Measurements from ENCODE around the gene FGD1. TPM values are rescaled to one million over a fixed set of nuclear protein-coding genes. Genes with fewer than 3 reads are reported as not detected.
"Not testable (repeated sequence)": the region's sequence is repeated elsewhere in the genome, so short reads cannot be mapped to it uniquely, and the experiment has no call there.

FGD1 gene
- polyA plus RNA-seq, 6 donors from 2014 or later: 0.50 to 0.95 (median 0.79) TPM

DNA sequence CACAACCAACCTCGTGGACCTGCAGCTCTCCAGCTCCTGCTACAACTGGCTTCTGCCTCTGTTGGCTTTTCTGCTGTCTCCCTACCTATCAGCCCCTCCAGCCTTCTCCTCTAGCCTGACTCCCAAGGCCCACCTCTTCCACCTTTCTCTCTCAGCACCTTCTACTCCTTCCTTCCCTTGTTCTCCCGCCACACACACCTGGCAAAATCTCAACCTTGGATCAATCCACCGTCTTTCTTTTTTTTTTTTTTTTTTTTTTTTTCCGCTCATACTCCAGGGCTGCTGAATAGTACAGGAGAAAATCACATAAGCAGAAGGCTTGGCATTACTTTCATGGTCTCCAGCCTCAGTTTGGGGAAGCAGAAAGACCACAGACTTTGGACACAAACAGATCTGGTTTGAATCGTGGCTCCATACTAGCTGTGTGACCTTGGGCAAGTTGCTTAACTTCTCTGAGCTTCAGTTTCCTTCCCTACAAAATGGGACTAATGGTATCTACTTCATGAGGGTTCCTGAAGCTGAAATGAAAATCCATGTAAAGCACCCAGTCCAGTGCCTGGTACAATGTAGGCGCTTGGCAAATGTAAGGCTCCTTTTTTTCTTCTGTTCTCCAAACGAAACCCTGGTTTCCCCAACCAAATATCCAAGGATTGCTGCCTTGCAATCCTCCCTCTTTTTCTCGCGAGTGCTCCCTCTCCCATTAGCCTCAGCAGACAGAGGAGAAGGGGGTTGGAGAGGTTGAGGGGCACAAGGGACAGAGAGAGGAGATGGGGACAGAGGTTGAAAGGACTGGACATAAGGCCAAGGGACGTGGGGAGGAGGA lies 1.7 kb downstream of the FGD1 start:
- Mint-ChIP-seq H3K4me3 (peak overlapping the region; percentile 38 to 83 (median 70)), H3K27me3 (peaks cover 34 to 63% (median 40%) of the 10 kb centered on the region in 3 donors), H3K27ac (peak overlapping the region in 1 of 6 donors; percentile 70), H3K36me3 (peaks cover 0 to 13% of the 10 kb centered on the region in 2 donors), H3K4me1 (peaks cover 3 to 10% (median 6%) of the 10 kb centered on the region in 3 donors), H3K9me3 (peaks cover 0 to 10% (median 6%) of the 10 kb centered on the region in 7 donors)
- ATAC-seq (ENCODE audit: low read depth in 2 of 2) (no peak), DNase-seq (no peak)

DNA sequence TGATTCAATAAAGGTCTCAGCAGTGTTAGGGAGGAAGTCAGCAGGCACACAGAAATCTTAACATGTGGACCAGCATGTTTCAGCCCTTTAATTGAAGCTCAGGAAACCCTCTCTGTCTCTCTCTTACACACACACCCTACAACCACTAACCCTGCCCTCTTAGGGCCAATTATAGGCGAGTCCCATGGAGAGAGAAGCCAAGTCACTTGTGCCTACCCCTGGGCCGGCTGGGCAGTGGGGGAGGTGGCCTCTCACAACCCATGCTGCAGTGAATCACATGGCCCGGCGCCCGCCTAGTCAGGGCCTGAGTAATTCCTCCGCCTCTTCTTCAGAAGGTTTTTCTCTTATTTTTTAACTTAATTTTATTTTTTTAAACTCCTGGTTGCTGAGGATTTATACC lies 3.7 kb downstream of the FGD1 start:
- Mint-ChIP-seq H3K9me3 (peaks cover 0 to 11% (median 8%) of the 10 kb centered on the region in 7 donors), H3K4me1 (peaks cover 3 to 10% (median 6%) of the 10 kb centered on the region in 3 donors), H3K27me3 (peaks cover 22 to 43% (median 30%) of the 10 kb centered on the region in 3 donors), H3K36me3 (peaks cover 0 to 13% of the 10 kb centered on the region in 2 donors), H3K27ac (no peak overlapping the region), H3K4me3 (no peak overlapping the region)
- DNase-seq: no peak
- ATAC-seq (ENCODE audit: low read depth in 2 of 2): no peak

DNA sequence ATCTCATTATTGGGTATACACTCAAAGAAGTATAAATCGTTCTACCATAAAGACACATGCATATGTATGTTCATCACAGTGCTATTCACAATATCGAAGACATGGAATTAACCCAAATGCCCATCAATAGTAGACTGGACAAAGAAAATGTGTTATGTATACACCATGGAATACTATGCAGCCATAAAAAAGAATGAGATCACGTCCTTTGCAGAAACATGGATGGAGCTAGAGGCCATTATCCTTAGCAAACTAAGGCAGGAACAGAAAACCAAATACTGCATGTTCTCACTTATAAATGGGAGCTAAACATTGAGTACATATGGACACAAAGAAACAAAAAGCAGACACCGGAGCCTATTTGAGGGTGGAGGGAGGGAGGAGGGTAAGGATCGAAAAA lies 6.2 kb downstream of the FGD1 start:
- H3K9me3 Mint-ChIP-seq; ATAC-seq (ENCODE audit: low read depth in 2 of 2); DNase-seq; H3K4me3 Mint-ChIP-seq; H3K27ac Mint-ChIP-seq; H3K36me3 Mint-ChIP-seq; H3K4me1 Mint-ChIP-seq: not testable (repeated sequence)
- H3K27me3 Mint-ChIP-seq: peaks cover 16 to 33% (median 17%) of the 10 kb centered on the region in 3 donors

DNA sequence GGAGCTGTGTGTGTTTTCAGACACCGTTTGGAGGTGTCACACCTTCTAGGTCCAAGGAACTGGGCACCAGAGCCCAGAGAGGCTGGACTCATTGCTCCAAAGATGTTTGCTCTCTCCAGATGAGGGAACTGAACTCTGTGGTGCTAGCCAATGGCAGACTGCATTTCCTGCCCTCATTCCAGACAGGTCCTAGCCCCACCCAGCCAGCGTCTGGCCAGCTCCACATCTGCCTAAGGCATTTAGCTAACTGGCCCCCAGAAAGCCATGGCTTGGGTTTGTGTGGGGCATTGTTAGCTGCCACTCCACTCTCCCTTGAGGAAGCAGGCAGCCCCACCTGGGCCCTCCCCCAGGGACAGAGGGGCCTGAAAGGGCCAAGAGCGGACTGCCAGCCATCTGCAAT lies 11.4 kb downstream of the FGD1 start:
- no peak for DNase-seq
- Mint-ChIP-seq H3K27ac (no peak overlapping the region), H3K4me3 (no peak overlapping the region), H3K9me3 (peaks cover 0 to 6% (median under 1%) of the 10 kb centered on the region in 7 donors), H3K4me1 (peaks cover 0 to 4% (median 4%) of the 10 kb centered on the region in 3 donors), H3K27me3 (peaks cover 0 to 37% (median 0%) of the 10 kb centered on the region in 3 donors), H3K36me3 (no peaks in the 10 kb centered on the region)
- ATAC-seq (ENCODE audit: low read depth in 2 of 2): no peak

DNA sequence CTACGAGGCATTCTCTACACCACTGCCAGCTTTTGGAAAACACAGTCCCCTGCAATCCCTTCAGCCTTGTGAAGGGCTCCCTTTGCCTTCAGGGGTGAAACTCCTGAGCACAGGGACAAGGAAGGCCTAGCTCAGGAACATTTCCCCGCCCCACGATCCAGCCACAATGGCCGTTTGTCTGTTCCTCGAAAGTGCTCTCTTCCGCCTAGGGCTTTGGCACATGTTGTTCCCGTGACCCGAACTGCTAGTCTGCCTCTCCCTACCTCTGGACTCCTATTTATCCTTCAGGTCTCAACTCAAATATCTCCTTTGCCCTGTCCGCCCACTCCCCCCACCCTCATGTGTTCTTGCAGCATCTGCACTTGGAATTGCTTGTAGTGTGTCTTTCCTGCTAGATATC lies 12.1 kb downstream of the FGD1 start:
- Mint-ChIP-seq H3K4me3 (no peak overlapping the region), H3K36me3 (no peaks in the 10 kb centered on the region), H3K9me3 (peaks cover 0 to 4% (median 0%) of the 10 kb centered on the region in 7 donors), H3K27ac (peak overlapping the region in 1 of 6 donors; percentile 67), H3K4me1 (peaks cover 0 to 10% (median 4%) of the 10 kb centered on the region in 3 donors), H3K27me3 (peaks cover 0 to 37% (median 0%) of the 10 kb centered on the region in 3 donors)
- ATAC-seq (ENCODE audit: low read depth in 2 of 2): no peak
- DNase-seq: no peak

DNA sequence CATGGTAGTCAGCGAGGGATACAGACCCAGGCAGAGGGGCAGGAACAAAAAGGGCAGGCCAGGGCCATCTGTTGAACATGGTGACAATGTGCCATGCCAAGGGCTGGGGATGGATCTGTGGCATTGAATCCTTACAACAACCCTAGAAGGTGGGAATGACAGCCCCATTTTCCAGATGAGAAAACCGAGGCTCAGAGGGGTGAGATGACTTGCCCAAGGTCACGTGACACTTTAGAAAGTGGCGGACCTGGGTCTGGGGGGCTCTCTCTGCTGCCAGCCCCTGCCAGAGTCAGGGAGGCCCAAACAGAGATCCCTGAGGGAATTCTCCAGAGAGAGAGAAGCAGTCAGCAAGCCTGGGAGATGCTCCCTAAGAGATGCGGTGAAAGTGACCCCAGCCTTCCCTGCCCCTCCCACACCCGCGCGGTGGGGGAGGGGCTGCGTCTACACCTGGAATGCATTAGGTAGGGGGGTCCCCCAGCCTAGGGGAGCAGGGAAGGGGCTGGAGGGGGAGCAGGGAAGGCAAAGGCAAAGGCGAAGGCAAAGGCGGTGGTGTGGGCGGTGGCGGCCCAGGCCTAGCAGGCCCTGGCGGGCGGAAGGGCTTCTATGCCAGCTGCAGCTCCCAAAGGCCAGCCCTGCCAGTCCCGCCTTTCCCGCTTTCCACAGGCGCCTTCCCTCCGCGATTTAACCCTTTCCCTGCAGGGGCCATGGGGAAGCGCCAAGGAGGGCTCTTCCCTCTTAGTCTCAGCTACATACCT lies 13.0 kb downstream of the FGD1 start:
- Mint-ChIP-seq H3K27ac (no peak overlapping the region), H3K4me1 (peaks cover 0 to 10% (median 4%) of the 10 kb centered on the region in 3 donors), H3K27me3 (peaks cover 0 to 37% (median 0%) of the 10 kb centered on the region in 3 donors), H3K4me3 (no peak overlapping the region), H3K9me3 (no peaks in the 10 kb centered on the region), H3K36me3 (no peaks in the 10 kb centered on the region)
- DNase-seq (no peak), ATAC-seq (ENCODE audit: low read depth in 2 of 2) (no peak)

DNA sequence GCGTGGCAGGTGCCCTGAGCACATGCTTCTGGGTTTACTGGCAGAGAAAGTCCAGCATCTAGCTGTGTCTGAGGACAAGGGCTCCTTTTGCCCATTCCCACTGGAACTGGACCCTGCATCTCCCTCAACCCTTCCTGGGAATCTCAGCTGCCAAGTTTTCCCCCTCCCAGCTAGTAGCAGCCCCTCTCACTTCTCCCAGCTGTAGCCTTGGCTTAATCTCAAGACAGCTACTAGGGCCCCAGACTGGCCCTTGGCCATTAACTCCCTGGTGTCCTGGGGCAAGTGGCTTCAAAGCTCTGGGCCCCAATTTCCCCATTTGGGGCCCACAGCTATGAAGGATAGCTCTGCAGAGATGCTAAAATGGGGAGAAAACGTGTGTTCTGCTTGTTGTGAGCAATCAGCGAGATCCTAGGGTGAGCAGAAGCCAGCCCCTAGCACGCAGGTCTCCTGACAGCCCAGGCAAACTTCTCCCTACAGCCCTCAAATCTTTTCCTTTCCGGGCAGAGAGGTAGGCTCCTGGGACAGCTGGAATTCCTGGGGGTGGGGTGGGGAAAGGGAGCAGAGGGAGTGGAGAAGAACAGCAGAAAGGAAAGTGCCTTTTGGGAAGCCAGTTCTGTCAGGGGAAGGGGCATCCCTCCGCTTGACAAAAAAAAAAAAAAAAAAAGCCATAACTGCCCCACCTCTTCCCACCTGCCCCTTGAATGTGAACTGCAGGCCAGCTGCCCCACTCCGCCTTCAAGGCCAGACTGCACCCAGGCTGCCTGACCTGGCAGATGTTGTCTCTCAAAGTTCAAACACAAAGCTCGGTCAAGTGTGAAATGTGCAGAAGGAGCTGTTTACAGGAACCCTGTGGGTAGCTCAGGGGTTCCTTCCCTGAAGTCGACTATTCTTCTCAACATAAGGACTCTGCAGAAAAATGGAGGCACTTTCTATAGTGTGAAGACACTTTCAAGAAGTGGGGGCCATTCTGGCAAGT lies 16.6 kb downstream of the FGD1 start:
- peaks cover 0 to 27% (median 0%) of the 10 kb centered on the region in 3 donors for H3K27me3 Mint-ChIP-seq
- DNase-seq: no peak
- peak overlapping the region in 2 of 8 donors; percentile 6 to 29 for H3K4me3 Mint-ChIP-seq
- H3K27ac Mint-ChIP-seq: peak overlapping the region in 3 of 6 donors; percentile 39 to 60 (median 47)
- peak; percentile 27 to 30 for ATAC-seq (ENCODE audit: low read depth in 2 of 2)
- H3K9me3 Mint-ChIP-seq: peaks cover 0 to 4% (median 0%) of the 10 kb centered on the region in 7 donors
- H3K36me3 Mint-ChIP-seq: no peaks in the 10 kb centered on the region
- peaks cover 0 to 10% (median 4%) of the 10 kb centered on the region in 3 donors for H3K4me1 Mint-ChIP-seq

DNA sequence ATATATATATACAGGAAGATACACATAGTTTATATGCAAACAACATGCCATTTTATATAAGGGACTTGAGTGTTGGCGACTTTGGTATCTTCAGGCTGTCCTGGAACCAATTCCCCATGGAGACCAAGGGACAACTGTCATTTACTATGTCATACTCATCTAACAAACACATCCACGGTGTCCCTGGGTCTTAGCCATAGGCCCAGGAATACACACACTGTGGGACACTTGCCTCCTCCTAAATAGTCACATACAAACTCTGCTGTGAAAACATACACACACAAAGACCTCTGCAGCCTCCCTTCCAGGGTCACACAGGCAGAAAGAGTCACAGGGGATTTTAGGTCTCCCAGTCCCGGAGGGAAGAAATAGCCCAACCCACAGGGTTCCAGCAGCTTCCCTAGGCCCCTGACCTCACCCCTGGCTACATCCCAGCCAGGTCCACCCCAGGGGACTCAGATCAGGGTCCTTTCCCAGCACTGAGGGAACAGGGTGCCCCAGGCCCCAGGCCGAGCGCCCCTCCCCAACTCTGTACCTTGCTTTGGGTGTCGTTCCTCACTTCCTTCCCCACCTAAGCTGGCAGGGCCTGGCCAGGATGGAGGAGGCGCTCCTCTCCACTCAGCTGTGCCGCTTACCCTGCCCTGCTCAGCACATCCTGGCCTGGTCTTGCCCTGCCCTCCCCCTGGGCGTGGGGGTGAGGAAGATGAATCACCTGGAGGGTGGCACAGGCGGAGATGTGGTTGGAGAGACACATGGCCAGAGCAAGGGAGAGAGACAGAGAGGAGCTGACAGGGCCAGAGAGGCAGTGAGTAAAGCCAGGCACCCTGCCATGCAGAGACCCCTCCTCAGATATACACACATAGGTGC lies 21.8 kb downstream of the FGD1 start:
- H3K36me3 Mint-ChIP-seq: no peaks in the 10 kb centered on the region
- DNase-seq (no peak), ATAC-seq (ENCODE audit: low read depth in 2 of 2) (no peak)
- no peaks in the 10 kb centered on the region for H3K27me3 Mint-ChIP-seq
- no peak overlapping the region for H3K27ac Mint-ChIP-seq
- no peak overlapping the region for H3K4me3 Mint-ChIP-seq
- peaks cover 0 to 4% (median 0%) of the 10 kb centered on the region in 7 donors for H3K9me3 Mint-ChIP-seq
- peaks cover 0 to under 1% (median 0%) of the 10 kb centered on the region in 3 donors for H3K4me1 Mint-ChIP-seq

DNA sequence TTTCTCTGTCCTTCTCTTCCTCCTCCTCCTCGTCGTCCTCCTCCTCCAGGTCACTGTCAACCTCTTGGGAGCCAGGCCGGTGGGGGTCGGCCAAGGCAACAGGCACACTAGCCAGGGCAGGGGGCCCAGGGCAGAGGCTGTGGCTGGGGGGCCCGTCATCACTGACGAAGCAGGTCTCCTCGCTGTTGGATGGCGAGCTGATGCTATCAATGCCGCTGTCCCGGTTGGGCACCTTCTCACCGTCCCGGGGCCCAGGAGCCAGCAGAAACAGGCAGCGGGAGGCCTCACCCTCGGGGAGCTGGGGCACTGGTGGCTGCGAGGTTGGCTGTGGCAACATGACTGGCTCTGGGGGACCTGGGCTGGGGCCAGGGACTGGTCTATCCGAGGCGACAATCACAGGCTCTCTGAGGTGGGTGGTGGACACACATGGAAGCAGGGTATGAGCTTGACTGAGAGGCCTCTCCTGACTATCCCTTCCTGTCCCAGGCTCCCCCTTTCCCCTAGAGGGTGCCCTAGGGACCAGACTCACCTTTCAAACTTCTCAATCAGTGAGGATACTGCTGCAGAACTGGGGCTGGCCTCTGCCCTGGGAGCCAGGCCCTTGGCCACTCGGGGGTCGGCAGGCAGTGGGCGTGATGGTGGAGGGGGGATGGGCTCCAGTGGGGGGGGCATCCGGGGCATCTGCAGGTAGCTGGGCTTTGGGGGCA lies 25.8 kb downstream of the FGD1 start:
- H3K27ac Mint-ChIP-seq: no peak overlapping the region
- H3K9me3 Mint-ChIP-seq: no peaks in the 10 kb centered on the region
- no peaks in the 10 kb centered on the region for H3K4me1 Mint-ChIP-seq
- no peaks in the 10 kb centered on the region for H3K36me3 Mint-ChIP-seq
- DNase-seq (no peak), ATAC-seq (ENCODE audit: low read depth in 2 of 2) (no peak)
- no peak overlapping the region for H3K4me3 Mint-ChIP-seq
- no peaks in the 10 kb centered on the region for H3K27me3 Mint-ChIP-seq

DNA sequence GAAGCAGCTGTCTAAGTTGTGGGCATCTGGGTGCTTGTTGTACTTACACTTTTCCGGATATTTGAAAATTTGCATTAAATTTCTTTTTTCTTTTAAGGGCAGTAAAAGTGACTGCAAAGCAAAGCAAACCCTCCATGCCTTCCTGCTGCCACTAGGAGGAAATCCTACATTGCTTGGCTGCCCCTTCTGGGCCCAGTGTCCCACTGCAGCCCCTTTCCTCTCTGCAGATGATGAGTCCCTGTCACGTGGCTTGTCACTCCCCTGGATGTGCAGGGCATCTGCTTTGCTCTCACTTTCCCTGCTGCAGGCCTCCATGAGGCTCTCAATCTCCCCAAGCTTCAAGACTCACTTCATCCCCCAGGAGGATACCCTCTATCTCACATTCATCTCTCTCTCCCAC lies 43.1 kb downstream of the FGD1 start:
- no peak overlapping the region for H3K4me3 Mint-ChIP-seq
- no peaks in the 10 kb centered on the region for H3K27me3 Mint-ChIP-seq
- no peak for DNase-seq
- H3K4me1 Mint-ChIP-seq: no peaks in the 10 kb centered on the region
- no peaks in the 10 kb centered on the region for H3K36me3 Mint-ChIP-seq
- ATAC-seq (ENCODE audit: low read depth in 2 of 2): no peak
- H3K9me3 Mint-ChIP-seq: peaks cover 0 to 1% (median 0%) of the 10 kb centered on the region in 7 donors
- no peak overlapping the region for H3K27ac Mint-ChIP-seq

DNA sequence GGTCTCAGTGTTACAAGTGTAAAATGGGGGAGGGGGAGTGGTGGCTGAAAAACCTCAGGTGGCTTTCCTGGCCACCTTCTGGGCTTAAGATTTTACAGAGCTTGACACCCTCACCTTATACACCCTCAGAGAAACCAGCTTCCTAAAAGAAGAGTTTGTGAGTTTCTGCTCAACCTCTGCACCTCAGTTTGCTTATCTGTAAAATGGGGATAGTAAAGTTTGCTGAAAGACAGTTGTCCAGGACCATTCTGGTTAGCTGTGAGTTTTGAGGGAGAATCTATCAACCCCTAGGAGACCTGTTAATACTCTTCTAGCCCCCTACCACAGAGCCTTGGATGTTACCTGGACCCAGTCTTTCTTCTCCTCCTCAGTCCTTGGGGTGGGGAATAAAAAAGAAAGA lies 46.1 kb downstream of the FGD1 start:
- H3K36me3 Mint-ChIP-seq: peaks cover 0 to 2% of the 10 kb centered on the region in 2 donors
- ATAC-seq (ENCODE audit: low read depth in 2 of 2) (no peak), DNase-seq (no peak)
- H3K27ac Mint-ChIP-seq: no peak overlapping the region
- peaks cover 0 to 1% (median 0%) of the 10 kb centered on the region in 7 donors for H3K9me3 Mint-ChIP-seq
- no peaks in the 10 kb centered on the region for H3K27me3 Mint-ChIP-seq
- H3K4me3 Mint-ChIP-seq: no peak overlapping the region
- H3K4me1 Mint-ChIP-seq: peaks cover 0 to 2% (median 0%) of the 10 kb centered on the region in 3 donors
